Endothelial cell of hepatic sinusoid (primary cell): ENCODE results near the gene LINS1.

Source experiments
- in situ Hi-C: cut with HindIII; loops from 2 replicates; pipeline ENCODE4 v1.10.0; 2017; ENCODE audit warnings: low sequenced_read_pairs

LINS1 gene

DNA sequence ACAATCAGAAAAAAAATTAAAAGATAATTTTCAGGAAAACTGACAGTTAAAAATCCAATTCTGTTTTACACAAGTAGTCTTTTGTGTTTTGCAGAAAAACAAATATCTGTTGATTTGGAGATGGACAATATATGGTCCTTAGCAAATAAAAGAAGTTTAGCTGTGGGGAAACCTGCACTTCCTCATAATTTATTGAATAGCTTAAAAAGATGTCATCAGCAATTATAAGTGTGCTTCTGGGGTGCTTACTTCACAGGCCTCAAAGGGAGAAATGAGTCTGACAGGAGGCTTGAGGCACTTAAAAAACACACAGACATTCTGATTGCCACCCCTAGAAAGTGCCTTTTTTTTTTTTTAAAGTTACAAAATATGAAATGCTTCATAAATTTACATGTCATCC, 41.7 kb downstream of the LINS1 start:
- in situ Hi-C loops, result no loop called here

DNA sequence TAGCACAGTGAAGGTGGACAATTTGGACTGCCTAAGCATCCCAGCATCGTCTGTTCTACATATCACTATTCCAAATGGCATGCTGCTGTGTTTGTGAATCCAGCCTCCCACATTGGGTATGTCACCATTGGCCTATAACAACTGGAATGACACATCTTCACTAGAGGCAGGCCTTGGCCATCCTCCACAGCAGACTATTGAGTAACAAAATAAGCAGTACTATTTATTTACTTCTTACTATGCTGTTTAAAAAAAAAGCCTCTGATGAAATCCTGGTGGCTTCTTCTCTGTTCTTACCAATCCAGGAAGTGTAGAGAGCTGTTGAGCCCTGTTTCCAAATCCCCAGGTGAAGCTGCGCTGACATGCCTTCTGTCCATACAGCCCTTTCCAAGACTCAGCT, 42.7 kb downstream of the LINS1 start:
- in situ Hi-C loops, result no loop called here

DNA sequence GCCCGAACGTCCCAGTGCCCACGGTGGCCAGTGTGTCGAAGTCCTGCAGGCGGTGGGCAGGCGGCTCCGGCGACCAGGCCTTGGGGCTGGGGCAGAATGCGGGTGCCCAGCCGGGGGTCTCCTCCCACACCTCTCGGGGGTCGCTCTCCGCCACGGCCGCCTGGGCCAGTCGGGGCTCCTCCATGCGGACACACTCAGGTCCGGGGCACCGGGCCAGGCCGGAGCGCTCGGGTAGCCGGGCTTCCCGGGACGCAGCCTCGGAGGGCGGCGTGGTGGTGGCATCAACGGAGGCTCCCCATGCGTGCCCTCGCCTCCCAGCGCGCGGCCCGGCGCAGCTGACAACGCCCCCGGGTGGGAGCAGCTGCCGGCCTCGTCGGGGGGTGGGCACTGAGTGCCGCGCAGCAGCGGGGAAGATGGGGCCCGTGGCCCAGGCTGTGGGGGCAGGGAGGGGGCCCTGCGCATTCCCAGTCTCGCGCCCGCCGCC, 43.2 kb downstream of the LINS1 start:
- in situ Hi-C loops, result no loop called here

DNA sequence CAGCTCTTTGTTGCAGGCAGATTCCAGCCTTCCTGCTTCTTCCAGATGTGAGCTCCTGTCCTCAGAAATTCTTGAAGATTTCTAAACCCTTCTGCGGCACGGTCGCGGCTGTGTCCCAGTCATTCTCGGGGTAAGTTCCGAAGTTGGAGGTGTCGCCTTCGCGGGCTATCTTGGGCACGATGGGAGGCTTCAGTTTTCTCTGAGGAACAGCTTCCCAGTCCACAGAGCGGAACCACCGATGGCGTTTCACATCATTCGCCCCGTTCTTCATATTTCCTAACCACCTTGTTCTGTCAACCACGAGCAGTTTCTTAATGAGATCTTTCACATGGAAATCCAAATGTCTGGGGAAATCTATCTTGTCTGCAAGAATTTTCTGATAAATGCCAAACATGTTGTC, 48.5 kb downstream of the LINS1 start:
- in situ Hi-C loops, result no loop called here

DNA sequence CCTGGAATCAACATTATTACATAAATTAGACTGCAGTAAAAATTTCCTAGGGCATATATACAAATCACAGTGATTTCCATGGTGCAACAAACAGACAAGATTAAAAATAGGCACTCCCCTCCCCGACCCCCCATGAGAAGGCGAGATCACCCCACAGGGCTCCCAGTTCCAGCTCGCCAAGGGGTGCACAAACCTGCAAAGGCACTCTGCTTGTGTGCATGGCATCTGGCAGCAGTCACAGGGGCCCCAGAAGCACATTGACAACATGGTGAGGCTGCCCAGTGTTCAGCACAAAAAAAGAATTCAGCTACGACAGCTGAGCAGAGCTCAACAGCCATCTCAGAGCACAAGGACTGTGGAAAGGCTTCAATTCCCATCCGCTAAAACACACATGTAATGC, 54.0 kb downstream of the LINS1 start:
- in situ Hi-C loops, result no loop called here

DNA sequence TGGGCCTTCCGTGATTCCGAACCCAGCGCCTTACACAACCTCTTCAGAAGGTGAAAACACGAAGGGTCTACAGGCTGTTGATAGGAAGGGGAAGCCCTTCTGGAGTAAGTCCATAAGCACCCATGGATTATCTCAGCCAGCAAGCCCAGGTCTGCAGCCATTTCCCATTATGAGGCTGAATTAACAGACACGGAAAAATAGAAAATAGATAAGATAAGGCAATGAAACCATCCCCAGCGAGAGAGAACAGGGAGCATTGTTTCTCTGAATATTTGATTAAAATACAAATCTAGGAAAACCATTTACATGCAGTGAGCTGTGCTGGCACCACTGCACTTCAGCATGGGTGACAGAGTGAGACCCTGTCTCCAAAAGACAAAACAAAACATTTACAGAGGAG, 57.0 kb downstream of the LINS1 start:
- in situ Hi-C loops, result no loop called here

DNA sequence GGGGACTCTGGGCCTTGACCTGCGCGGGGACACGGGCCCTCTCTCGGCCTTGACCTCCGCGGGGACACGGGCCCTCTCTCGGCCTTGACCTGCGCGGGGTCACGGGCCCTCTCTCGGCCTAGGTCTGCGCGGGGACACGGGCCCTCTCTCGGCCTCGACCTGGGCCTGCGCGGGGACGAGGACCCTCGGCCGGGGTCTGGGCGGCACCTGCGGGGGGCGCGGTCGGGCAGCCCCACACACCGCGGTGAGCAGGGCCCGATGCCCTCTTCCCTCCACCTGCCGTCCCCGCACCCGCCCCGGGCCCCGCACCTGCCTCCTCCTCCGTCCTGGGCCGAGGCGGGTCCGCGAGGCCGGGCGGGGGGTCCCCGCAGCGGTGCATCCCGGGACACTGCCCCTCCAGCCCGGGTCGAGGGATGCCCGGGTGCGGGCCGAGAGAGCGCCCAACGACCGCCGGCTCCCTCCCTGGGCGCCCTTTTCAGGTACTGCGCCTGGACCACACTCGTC, 57.6 kb downstream of the LINS1 start:
- in situ Hi-C loops, result no loop called here

DNA sequence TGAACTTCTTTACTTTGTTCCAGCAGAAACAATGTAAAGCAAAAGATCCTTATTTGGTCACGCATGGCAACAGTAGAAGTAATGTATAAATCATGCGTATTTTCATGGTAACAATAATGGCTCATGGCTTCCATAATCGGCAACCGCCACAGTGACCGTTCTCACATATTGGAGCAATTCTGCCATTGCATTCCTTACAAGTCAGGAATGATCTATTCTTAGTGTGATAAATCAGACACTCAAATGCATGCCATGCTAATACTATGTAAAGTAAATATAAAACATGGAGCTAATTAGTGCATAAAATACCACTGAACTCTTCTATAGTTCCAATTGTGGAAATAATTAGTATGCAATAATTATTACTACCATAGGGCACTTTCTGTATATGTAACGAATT, 59.7 kb downstream of the LINS1 start:
- in situ Hi-C loops, result no loop called here

DNA sequence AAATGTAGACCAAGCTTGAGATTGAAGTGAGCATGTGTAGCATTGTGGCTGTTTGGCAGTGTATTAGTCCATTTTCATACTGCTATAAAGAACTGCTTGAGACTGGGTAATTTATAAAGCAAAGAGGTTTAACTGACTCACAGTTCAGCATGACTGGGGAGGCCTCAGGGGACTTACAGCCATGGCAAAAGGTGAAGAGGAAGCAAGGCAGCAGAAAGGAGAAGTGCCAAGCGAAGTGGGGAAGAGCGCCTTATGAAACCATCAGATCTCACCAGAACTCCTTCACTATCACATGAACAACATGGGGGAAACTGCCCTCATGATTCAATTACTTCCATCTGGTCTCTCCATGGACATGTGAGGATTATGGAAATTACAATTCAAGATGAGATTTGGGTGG, 64.7 kb downstream of the LINS1 start:
- in situ Hi-C loops, result no loop called here

DNA sequence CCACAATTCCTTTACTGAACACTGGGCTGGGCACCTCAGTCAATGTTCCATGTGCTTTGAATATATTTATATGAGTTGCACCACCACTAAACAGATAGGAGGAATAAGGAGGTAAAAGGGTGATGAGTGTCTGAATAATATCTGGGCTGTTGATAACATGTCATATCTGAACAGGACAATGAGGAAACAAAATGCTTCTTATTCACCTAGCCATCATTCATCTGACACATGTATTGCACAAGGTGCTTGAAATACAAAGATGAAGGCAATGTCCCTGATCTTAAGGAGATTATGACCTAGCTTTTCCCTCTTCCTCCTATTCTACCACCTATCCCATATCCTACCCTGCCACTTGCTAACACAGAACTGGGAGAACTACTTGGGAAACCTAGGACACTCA, 65.3 kb downstream of the LINS1 start:
- in situ Hi-C loops, result no loop called here

DNA sequence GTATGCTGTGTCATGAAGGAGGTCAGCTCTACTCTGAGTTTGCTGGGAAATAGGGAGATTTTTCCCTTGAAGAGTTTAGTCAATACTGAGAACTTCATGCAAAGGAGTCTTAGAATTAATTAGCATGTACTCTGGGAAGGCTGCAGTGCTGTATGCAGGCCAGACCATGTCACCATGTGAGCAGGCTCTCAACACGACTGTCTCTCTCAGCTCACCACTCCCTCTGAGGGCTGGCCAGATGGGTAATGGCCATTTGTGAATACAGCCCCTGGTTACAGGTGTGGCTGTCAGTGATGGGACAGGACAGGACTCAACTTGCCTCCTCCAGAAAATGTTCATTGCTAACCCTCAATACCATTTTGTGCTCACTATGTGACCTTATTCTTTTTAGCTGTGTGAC, 68.1 kb downstream of the LINS1 start:
- in situ Hi-C loops, result loop anchor here (5.0 kb wide), 1 partner anchor 63 kb away; no protein-coding TSS in a partner anchor

DNA sequence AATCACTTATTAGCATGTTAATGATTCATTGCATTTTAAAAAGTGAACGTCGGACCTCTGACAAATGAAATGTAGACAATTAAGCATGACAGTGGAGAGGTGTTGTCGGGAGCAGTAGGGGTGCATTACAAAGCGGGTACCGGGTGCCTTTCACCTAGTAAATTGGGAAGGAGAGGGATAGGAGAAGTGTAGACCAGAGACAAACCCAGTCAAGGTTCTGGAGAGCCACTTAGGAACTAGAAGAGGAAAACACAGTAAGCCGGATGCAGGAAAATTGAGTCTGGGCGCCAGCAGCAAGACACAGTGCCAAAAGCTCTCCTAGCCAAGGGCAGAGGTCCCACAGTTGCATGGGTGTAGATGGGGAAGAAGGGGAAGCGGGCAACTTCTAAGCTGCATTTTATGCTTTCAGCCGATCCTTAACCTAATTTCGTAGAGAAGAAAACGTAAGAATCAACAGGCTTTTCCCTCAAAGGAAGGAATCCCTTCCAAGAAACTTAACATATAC, 70.1 kb downstream of the LINS1 start:
- in situ Hi-C loops, result loop anchor here (5.0 kb wide), 1 partner anchor 65 kb away; no protein-coding TSS in a partner anchor

DNA sequence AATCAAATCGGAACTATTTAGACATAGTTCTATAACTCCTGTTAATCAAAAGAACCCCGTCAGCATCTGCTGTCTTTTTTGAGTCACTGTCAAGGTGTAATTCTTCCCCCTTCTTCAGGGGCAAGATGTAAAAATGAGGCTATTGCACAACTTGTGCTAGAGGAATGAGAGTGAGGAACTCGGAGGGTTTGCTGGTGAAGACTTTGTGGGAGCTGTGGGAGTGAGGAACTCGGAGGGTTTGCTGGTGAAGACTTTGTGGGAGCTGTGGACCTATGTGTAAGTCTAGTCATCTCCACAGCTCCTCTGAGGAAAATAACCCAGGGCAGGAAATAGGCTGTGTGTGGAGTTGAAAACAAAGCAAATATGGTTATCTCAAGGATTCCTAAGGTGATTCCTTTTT, 70.8 kb downstream of the LINS1 start:
- in situ Hi-C loops, result loop anchor here (5.0 kb wide), 1 partner anchor 66 kb away; no protein-coding TSS in a partner anchor

DNA sequence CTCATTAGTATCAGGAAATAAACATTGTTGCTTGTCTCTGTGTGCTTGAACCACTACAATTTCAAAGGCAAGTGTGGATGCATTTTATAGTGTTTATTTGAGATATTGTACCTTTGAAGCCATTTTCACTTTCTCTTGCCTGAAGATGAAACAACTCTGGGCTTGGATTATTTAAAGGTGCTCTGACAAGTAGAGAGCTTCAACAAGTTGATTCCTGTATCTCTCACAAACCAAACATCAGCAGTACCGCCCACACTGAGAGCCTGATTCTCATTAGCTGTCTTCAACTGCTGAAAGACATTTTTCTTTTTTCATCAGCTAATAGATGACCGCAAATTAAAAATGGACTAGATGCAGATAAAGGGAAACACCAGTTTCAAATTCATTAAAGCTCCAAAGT, 72.4 kb downstream of the LINS1 start:
- in situ Hi-C loops, result no loop called here

DNA sequence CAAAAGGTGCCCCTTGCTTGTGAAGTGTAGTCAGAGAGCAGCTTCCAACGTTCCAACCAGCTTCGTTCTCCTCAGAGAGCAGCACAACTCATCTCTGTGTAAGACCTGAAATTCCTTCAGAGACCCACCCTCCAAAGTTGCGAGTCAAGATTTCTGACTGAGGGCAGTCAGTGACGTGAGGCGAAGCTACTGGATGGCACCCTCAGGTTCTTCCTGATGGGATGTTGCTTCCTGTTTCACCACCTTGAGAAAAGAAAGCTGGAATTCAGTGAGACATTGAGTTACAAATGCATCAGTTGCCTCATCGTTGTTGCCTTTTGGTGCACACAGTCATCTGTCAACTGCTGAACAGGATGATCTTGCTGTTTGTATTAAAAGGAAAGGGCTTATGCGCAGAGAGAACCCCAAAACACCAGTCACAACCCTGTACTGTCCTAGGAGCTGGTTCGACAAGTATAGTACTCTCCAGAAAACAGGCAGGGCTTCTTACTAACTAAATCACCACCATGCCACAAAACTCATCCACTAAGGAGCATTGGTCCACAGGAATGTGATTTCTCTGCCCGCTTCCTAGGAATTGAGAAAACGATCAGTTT, 73.1 kb downstream of the LINS1 start, which contains the start of gene CERS3:
Gene CERS3 (minus strand): TSS at position 118 of the 596 bp plus-strand sequence. CDS start 27,101 bp downstream, outside the sequence.
- in situ Hi-C loops, result no loop called here

DNA sequence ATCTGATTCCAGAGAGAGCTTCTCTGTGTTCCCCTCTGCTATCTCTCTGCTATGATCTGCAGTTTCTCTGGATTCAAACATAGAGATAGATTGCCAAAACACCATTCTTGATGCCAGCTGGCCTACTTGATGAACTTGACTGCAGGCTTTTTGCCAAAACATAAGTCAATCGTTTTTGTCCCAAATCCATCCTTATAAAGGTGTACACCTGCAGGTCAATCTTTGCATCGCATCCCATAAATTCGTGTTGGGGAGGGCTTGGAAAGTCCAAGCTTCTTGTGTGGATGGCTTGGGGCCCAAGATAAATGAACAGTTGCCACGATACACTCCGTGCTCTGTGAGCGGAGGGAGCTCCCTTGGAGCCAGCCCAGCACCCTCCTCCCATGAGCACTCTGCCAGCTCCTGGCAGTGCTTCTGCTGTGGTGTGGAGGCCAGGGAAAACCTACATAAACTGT, 75.9 kb downstream of the LINS1 start:
- in situ Hi-C loops, result no loop called here

DNA sequence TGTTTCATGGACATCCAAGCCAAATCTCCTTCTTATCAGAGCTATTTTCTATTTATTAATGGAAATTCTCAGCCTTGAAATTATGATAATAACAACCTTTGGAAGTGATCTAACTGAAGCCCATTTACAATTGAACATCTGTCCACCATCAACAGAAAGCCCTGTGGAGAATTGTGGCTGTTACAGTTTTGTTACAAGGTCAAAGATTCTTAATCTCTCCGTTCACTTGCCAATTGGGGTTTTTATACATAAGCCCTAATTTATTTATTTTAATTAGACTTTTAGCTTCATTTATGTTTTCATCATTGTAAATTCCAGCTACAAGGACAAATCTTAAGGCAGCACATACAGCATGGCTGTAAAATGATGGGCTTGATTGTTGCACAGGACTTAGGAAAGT, 76.5 kb downstream of the LINS1 start:
- in situ Hi-C loops, result no loop called here

DNA sequence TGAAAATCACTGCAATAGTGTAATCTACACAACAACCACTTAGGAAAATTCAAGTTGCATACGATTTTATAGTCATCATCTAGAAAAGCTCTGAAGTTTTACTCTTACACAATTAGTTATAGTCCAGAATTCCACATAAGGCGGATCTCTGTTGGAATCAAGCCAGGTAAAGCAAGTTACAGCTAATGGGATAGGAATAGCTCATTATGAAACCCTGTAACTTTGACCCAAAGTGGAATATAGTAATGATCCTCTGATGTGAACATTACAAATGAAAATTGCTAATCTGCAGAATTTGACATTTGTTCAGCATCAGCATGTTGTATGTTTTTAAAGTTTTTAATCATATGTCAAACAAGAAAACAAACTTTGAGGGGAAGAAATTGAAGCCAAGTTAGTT, 77.7 kb downstream of the LINS1 start:
- in situ Hi-C loops, result no loop called here

DNA sequence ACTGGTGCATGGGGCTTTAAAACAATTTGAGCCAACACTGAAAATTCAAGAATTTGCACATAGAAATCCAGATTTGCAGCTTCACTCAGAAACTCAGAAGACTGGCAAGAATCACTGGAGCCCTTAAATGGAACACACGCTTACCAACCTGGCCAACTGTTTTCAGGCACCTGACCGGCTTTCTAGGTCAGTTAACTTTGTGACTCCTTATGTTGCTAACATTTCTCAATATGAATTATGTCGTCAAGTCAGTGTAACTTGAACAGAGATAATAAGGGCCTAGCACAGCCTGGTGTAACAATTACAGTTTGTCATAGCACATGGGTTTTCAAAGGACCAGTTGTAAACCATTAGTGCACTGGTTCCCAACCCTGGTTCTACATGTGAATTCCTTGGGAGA, 80.1 kb downstream of the LINS1 start:
- in situ Hi-C loops, result no loop called here

DNA sequence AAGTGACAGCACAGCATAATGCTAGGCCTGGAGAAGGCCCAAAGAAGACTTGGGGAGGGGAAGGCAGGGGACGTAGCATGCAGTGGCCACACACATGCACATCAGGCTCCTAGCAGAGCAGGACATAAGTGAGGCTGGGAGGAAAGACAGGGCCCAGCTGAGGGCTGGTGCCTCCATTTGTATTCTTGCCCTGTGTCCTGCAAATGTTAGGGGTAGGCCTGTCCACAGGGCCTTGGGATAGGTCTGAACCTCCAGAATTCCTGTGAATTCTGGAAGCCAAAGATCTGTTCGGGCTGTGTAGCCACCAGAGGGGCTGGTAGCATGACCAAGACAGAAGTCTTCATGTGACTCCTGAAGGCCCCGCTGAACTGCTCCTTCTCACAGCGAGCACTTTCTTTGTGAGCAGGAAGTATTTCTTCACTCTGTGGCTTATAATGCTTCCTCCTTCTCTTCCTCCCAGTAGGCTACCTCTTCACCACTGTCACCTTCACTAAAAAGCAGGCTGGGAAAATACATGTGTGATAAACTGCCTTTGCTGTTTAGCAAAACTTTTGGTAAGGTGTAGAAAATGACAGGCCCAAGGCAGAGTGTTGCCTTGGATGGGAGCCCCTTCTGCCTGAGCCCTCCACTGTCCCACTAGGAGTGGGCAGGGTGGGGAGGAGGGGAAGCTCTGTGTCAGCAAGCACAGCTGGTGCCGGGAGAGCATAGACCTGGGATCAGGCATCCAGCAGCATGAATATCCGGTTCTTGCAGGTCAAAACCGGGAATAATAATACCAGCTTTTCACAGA, 81.7 kb downstream of the LINS1 start:
- in situ Hi-C loops, result no loop called here

DNA sequence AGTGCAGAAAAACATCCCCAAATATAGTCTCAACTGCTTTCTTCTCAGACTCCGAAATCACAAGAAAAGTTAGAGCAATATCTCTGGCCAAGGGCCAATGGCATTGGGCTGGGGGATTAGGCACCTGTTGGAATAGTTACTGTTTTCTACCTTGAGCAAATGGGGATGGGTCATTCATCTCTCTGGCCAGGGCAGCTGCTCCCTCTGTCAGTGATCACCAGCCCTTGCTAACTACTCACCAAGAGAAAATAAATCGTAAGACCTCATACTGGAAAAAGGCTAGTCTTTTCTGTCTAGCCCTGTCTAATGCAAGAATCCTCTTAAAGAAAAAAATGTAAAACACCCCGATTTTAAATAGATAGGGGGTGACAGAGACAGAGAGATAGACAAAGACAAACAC, 84.1 kb downstream of the LINS1 start:
- in situ Hi-C loops, result no loop called here
